WTC11 (cell line): ENCODE results near the gene GDPD4. TPM values are rescaled to one million over a fixed set of nuclear protein-coding genes. Genes with fewer than 3 reads are reported as not detected.

Experiments
- ATAC-seq: fragments of 200-7000 bp; cut with Tn5 transposase; 2 replicates; pipeline ENCODE4 v1.10.0; 2021; ENCODE audit warnings: mild to moderate bottlenecking, moderate library complexity
- CTCF ChIA-PET: fragments of 300-600 bp; sonication (Branson Sonifier 250); formaldehyde crosslinking; loops from one replicate; lab custom pipeline; 2021; ENCODE audit warnings: antibody characterized with exemption; lab: Charles Lee
- POLR2A ChIA-PET: fragments of 350-600 bp; sonication (Branson Sonifier 250); formaldehyde crosslinking; loops from one replicate; lab custom pipeline; 2021; ENCODE audit warnings: antibody characterized with exemption; lab: Charles Lee
- DNase-seq: peaks from one replicate; pipeline ENCODE4 v3.0.0; 2021; ENCODE audit warnings: low spot score
- H3K27ac Mint-ChIP-seq: 2 replicates; pipeline ENCODE4 v1.8.0; 2021; ENCODE audit warnings: mixed read lengths
- H3K27me3 Mint-ChIP-seq: 2 replicates; pipeline ENCODE4 v1.8.0; 2021; ENCODE audit warnings: low read depth, mild to moderate bottlenecking, moderate library complexity, mixed read lengths
- H3K36me3 Mint-ChIP-seq: 2 replicates; pipeline ENCODE4 v1.8.0; 2021; ENCODE audit warnings: mixed read lengths
- H3K4me1 Mint-ChIP-seq: 2 replicates; pipeline ENCODE4 v1.8.0; 2022; ENCODE audit warnings: mixed read lengths
- H3K4me3 Mint-ChIP-seq: 2 replicates; pipeline ENCODE4 v1.8.0; 2021; ENCODE audit warnings: mild to moderate bottlenecking, moderate library complexity, mixed read lengths
- H3K9me3 Mint-ChIP-seq: 2 replicates; pipeline ENCODE4 v1.8.0; 2021; ENCODE audit warnings: mixed read lengths
- E2F4 ChIP-seq: sonication (generic); formaldehyde crosslinking; IDR thresholded peaks from 2 replicates; pipeline ENCODE4 v1.8.1; 2022; ENCODE audit warnings: low read depth, mild to moderate bottlenecking, moderate library complexity, missing genetic modification reagents, borderline replicate concordance
- ERG ChIP-seq: fragments of 250-450 bp; sonication (Bioruptor Pico); IDR thresholded peaks from 2 replicates; pipeline ENCODE4 v1.8.0; 2021; ENCODE audit warnings: mild to moderate bottlenecking
- GABPB1 ChIP-seq: sonication (generic); formaldehyde crosslinking; IDR thresholded peaks from 2 replicates; pipeline ENCODE4 v1.8.1; 2023; ENCODE audit warnings: mild to moderate bottlenecking, missing genetic modification reagents
- GRHL2 ChIP-seq: fragments of 250-450 bp; sonication (Bioruptor Pico); IDR thresholded peaks from 2 replicates; pipeline ENCODE4 v1.8.0; 2022; ENCODE audit warnings: mild to moderate bottlenecking, moderate library complexity; ENCODE audit not compliant: insufficient replicate concordance, severe bottlenecking
- HMGXB4 ChIP-seq: sonication (generic); formaldehyde crosslinking; IDR thresholded peaks from 2 replicates; pipeline ENCODE4 v1.8.1; 2023; ENCODE audit warnings: mild to moderate bottlenecking, moderate library complexity, missing genetic modification reagents
- JAZF1 ChIP-seq: fragments of 250-450 bp; sonication (Bioruptor Pico); IDR thresholded peaks from 2 replicates; pipeline ENCODE4 v1.9.0; 2021; ENCODE audit warnings: moderate library complexity, mild to moderate bottlenecking, inconsistent platforms
- MYBL2 ChIP-seq: sonication (generic); formaldehyde crosslinking; IDR thresholded peaks from 2 replicates; pipeline ENCODE4 v1.8.1; 2023; ENCODE audit warnings: mild to moderate bottlenecking, moderate library complexity, missing genetic modification reagents
- NFATC4 ChIP-seq: fragments of 250-450 bp; sonication (Bioruptor Pico); IDR thresholded peaks from 2 replicates; pipeline ENCODE4 v1.9.0; 2021; ENCODE audit warnings: mild to moderate bottlenecking
- NR2C2 ChIP-seq: sonication (generic); formaldehyde crosslinking; IDR thresholded peaks from 2 replicates; pipeline ENCODE4 v1.8.0; 2022; ENCODE audit warnings: mild to moderate bottlenecking, missing genetic modification reagents
- RELA ChIP-seq: sonication (generic); formaldehyde crosslinking; IDR thresholded peaks from 2 replicates; pipeline ENCODE4 v1.8.1; 2022; ENCODE audit warnings: missing genetic modification reagents, mild to moderate bottlenecking, borderline replicate concordance
- SOX15 ChIP-seq: fragments of 250-450 bp; sonication (Bioruptor Pico); IDR thresholded peaks from 2 replicates; pipeline ENCODE4 v1.9.0; 2021; ENCODE audit warnings: mild to moderate bottlenecking
- SP1 ChIP-seq: sonication (generic); formaldehyde crosslinking; conservative IDR thresholded peaks from 2 replicates; pipeline ENCODE4 v1.8.1; 2022; ENCODE audit warnings: missing genetic modification reagents
- ZBTB43 ChIP-seq: sonication (generic); formaldehyde crosslinking; IDR thresholded peaks from 2 replicates; pipeline ENCODE4 v1.8.1; 2023; ENCODE audit warnings: mild to moderate bottlenecking, missing genetic modification reagents
- ZNF138 ChIP-seq: sonication (generic); formaldehyde crosslinking; conservative IDR thresholded peaks from 2 replicates; pipeline ENCODE4 v1.8.1; 2022; ENCODE audit warnings: mild to moderate bottlenecking, moderate library complexity, missing genetic modification reagents
- ZNF317 ChIP-seq: sonication (generic); formaldehyde crosslinking; IDR thresholded peaks from 2 replicates; pipeline ENCODE4 v1.8.1; 2023; ENCODE audit warnings: low read depth, mild to moderate bottlenecking, moderate library complexity, missing genetic modification reagents, borderline replicate concordance
- ZNF671 ChIP-seq: fragments of 250-450 bp; sonication (Bioruptor Pico); IDR thresholded peaks from 2 replicates; pipeline ENCODE4 v1.8.0; 2021; ENCODE audit warnings: mild to moderate bottlenecking
- ZSCAN18 ChIP-seq: fragments of 250-450 bp; sonication (Bioruptor Pico); IDR thresholded peaks from 2 replicates; pipeline ENCODE4 v2.1.2; 2022; ENCODE audit warnings: mild to moderate bottlenecking, moderate library complexity
- total RNA-seq: library from RNA; stranded (reverse); gene quantifications from 3 replicates; pipeline ENCODE4 v1.2.3, GENCODE V29; 2021
- TF ChIP-seq, protein P1 (sequence below): sonication (generic); formaldehyde crosslinking; conservative IDR thresholded peaks from 2 replicates; pipeline ENCODE4 v1.8.1; 2022; ENCODE audit warnings: mild to moderate bottlenecking, missing genetic modification reagents
- TF ChIP-seq, protein P2 (sequence below): sonication (generic); formaldehyde crosslinking; IDR thresholded peaks from 2 replicates; pipeline ENCODE4 v1.8.0; 2023; ENCODE audit warnings: mild to moderate bottlenecking, missing genetic modification reagents
- TF ChIP-seq, protein P3 (sequence below): fragments of 250-450 bp; sonication (Bioruptor Pico); IDR thresholded peaks from 2 replicates; pipeline ENCODE4 v1.9.0; 2021; ENCODE audit warnings: moderate library complexity, mild to moderate bottlenecking, inconsistent platforms, borderline replicate concordance
- TF ChIP-seq, protein P4 (sequence below): sonication (generic); formaldehyde crosslinking; IDR thresholded peaks from 2 replicates; pipeline ENCODE4 v1.8.1; 2023; ENCODE audit warnings: mild to moderate bottlenecking, missing genetic modification reagents, moderate library complexity
- TF ChIP-seq, protein P5 (sequence below): sonication (generic); formaldehyde crosslinking; IDR thresholded peaks from 2 replicates; pipeline ENCODE4 v1.8.1; 2023; ENCODE audit warnings: mild to moderate bottlenecking, missing genetic modification reagents

GDPD4 gene
- total RNA-seq, 1 experiment from 2014 or later = not detected

- no peaks in the 10 kb centered on the region for H3K36me3 Mint-ChIP-seq
- no peaks in the 10 kb centered on the region for H3K4me1 Mint-ChIP-seq
- no peaks in the 10 kb centered on the region for H3K27me3 Mint-ChIP-seq
- no peak overlapping the region for H3K27ac Mint-ChIP-seq
- no peak overlapping the region for H3K4me3 Mint-ChIP-seq
- ChIA-PET POLR2A (no interaction called here), CTCF (no interaction called here)
- ATAC-seq = no peak
- DNase-seq = no peak
- TF ChIP-seq, protein P1, sequence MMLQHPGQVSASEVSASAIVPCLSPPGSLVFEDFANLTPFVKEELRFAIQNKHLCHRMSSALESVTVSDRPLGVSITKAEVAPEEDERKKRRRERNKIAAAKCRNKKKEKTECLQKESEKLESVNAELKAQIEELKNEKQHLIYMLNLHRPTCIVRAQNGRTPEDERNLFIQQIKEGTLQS (CRISPR knock-in tag) = no peak
- no peak for TF ChIP-seq SP1
- TF ChIP-seq SOX15 (CRISPR knock-in tag) = no peak
- no peak for TF ChIP-seq E2F4 (CRISPR knock-in tag)
- no peak for TF ChIP-seq ZBTB43 (CRISPR knock-in tag)
- TF ChIP-seq NFATC4 = no peak
- no peak for TF ChIP-seq ZSCAN18 (CRISPR knock-in tag)
- TF ChIP-seq ZNF138 = no peak
- TF ChIP-seq ZNF671 (CRISPR knock-in tag) = no peak
- TF ChIP-seq HMGXB4 (CRISPR knock-in tag) = no peak
- no peak for TF ChIP-seq MYBL2 (CRISPR knock-in tag)
- no peak for TF ChIP-seq ERG (CRISPR knock-in tag)
- TF ChIP-seq, all 79 proteins: peak for 0
- peaks cover 6% of the 10 kb centered on the region for H3K9me3 Mint-ChIP-seq
These were observed 64.6 kb downstream of the GDPD4 start for GRCh38 chr11:77236901-77237300.

DNA sequence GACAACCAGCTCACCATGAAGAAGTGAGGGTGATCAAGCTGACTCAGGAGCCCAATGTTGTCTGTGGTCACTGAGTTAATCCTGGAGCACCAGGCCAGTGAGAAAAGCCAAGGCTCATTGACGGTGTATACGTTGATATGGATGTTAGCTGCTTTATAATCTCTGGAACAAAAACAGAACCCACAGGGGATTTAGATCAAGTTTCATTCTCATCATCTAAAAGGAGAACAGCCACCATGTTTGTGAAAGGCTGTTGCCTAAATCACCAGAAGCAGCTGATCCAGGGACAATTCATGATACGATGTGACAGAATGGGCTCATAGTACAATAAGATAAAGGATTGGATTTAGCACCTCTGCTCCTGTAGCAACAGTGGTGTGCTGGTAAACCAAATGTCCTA, 68.5 kb downstream of the GDPD4 start:
- Mint-ChIP-seq H3K9me3 (no peaks in the 10 kb centered on the region), H3K4me1 (no peaks in the 10 kb centered on the region), H3K27me3 (no peaks in the 10 kb centered on the region), H3K4me3 (no peak overlapping the region), H3K36me3 (no peaks in the 10 kb centered on the region), H3K27ac (no peak overlapping the region)
- DNase-seq = no peak
- ATAC-seq = no peak
- POLR2A ChIA-PET = interaction anchor here (0.7 kb wide), 1 partner anchor 57 kb away, joined by 4 read pairs; no protein-coding TSS in a partner anchor
- CTCF ChIA-PET = interaction anchor here (0.6 kb wide), 1 partner anchor 168 kb away, joined by 7 read pairs; no protein-coding TSS in a partner anchor
- TF ChIP-seq, protein P2, sequence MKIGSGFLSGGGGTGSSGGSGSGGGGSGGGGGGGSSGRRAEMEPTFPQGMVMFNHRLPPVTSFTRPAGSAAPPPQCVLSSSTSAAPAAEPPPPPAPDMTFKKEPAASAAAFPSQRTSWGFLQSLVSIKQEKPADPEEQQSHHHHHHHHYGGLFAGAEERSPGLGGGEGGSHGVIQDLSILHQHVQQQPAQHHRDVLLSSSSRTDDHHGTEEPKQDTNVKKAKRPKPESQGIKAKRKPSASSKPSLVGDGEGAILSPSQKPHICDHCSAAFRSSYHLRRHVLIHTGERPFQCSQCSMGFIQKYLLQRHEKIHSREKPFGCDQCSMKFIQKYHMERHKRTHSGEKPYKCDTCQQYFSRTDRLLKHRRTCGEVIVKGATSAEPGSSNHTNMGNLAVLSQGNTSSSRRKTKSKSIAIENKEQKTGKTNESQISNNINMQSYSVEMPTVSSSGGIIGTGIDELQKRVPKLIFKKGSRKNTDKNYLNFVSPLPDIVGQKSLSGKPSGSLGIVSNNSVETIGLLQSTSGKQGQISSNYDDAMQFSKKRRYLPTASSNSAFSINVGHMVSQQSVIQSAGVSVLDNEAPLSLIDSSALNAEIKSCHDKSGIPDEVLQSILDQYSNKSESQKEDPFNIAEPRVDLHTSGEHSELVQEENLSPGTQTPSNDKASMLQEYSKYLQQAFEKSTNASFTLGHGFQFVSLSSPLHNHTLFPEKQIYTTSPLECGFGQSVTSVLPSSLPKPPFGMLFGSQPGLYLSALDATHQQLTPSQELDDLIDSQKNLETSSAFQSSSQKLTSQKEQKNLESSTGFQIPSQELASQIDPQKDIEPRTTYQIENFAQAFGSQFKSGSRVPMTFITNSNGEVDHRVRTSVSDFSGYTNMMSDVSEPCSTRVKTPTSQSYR = no peak
- TF ChIP-seq, protein P3, sequence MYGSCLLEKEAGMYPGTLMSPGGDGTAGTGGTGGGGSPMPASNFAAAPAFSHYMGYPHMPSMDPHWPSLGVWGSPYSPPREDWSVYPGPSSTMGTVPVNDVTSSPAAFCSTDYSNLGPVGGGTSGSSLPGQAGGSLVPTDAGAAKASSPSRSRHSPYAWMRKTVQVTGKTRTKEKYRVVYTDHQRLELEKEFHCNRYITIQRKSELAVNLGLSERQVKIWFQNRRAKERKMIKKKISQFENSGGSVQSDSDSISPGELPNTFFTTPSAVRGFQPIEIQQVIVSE (CRISPR knock-in tag) = no peak
- TF ChIP-seq NR2C2 (CRISPR knock-in tag) (no peak), JAZF1 (CRISPR knock-in tag) (no peak), GABPB1 (CRISPR knock-in tag) (no peak), ZNF317 (CRISPR knock-in tag) (no peak), ZNF671 (CRISPR knock-in tag) (no peak), GRHL2 (CRISPR knock-in tag) (no peak), RELA (CRISPR knock-in tag) (no peak)
- TF ChIP-seq, protein P4, sequence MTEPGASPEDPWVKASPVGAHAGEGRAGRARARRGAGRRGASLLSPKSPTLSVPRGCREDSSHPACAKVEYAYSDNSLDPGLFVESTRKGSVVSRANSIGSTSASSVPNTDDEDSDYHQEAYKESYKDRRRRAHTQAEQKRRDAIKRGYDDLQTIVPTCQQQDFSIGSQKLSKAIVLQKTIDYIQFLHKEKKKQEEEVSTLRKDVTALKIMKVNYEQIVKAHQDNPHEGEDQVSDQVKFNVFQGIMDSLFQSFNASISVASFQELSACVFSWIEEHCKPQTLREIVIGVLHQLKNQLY (CRISPR knock-in tag) = no peak
- TF ChIP-seq, protein P5, sequence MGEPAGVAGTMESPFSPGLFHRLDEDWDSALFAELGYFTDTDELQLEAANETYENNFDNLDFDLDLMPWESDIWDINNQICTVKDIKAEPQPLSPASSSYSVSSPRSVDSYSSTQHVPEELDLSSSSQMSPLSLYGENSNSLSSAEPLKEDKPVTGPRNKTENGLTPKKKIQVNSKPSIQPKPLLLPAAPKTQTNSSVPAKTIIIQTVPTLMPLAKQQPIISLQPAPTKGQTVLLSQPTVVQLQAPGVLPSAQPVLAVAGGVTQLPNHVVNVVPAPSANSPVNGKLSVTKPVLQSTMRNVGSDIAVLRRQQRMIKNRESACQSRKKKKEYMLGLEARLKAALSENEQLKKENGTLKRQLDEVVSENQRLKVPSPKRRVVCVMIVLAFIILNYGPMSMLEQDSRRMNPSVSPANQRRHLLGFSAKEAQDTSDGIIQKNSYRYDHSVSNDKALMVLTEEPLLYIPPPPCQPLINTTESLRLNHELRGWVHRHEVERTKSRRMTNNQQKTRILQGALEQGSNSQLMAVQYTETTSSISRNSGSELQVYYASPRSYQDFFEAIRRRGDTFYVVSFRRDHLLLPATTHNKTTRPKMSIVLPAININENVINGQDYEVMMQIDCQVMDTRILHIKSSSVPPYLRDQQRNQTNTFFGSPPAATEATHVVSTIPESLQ (CRISPR knock-in tag) = no peak
